ENCODE measurements around the gene ITGB8. TPM values are rescaled to one million over a fixed set of nuclear protein-coding genes. Genes with fewer than 3 reads are reported as not detected.

ITGB8 gene
- polyA plus RNA-seq, 3 donors, result 1.5 to 4.5 (median 1.6) TPM

Other genes starting within 250 kb of the ITGB8 start
- 1 to 10 TPM in 1 of 3 donors, under 1 TPM in 2; under 0.01 to 2.7 (median 0.10) TPM for gene MACC1, start 113.5 kb upstream of the ITGB8 start, polyA plus RNA-seq